Muscle of arm (tissue), 12 donors: ENCODE measurements around the gene R3HDM4. TPM values are rescaled to one million over a fixed set of nuclear protein-coding genes. Genes with fewer than 3 reads are reported as not detected.

ENCODE experiments used
- DNase-seq: peaks from one replicate; pipeline ENCODE4 v3.0.0-alpha.2; 2013
- polyA plus RNA-seq, 12 donors: library from polyadenylated mRNA; unstranded; fragments of 120-200 nt; gene quantifications; one replicate each; pipeline ENCODE4 v1.2.1, GENCODE V29; 2013; ENCODE audit not compliant: insufficient read length in 12 of 12

The R3HDM4 gene
- polyA plus RNA-seq, 12 donors, result 21.0 to 60.9 (median 27.3) TPM; not detected in 1

- no peak for DNase-seq
These were observed 36.0 kb upstream of the R3HDM4 start for GRCh38 chr19:948842-949496.

GRCh38 chr19:947707-948539 is 34.9 kb upstream of the R3HDM4 start:
- no peak for DNase-seq

- DNase-seq, result no peak
These were observed 34.2 kb upstream of the R3HDM4 start for GRCh38 chr19:947090-947706.

- no peak for DNase-seq
These were observed 32.6 kb upstream of the R3HDM4 start for GRCh38 chr19:945401-946252.

GRCh38 chr19:944663-945241 is 31.7 kb upstream of the R3HDM4 start:
- no peak for DNase-seq

- DNase-seq, result no peak
These were observed 31.1 kb upstream of the R3HDM4 start for GRCh38 chr19:944171-944567.

GRCh38 chr19:943551-944170 is 30.6 kb upstream of the R3HDM4 start:
- DNase-seq, result no peak

- DNase-seq, result no peak
These were observed 29.2 kb upstream of the R3HDM4 start for GRCh38 chr19:942133-942645.

GRCh38 chr19:941292-942132 is 28.5 kb upstream of the R3HDM4 start:
- no peak for DNase-seq

- DNase-seq, result no peak
These were observed 27.7 kb upstream of the R3HDM4 start for GRCh38 chr19:940591-941291.

- DNase-seq, result no peak
These were observed 26.9 kb upstream of the R3HDM4 start for GRCh38 chr19:939922-940321.

GRCh38 chr19:939439-939838 is 26.4 kb upstream of the R3HDM4 start:
- DNase-seq, result no peak

- DNase-seq, result no peak
These were observed 25.4 kb upstream of the R3HDM4 start for GRCh38 chr19:938233-938923.

- DNase-seq, result no peak
These were observed 24.3 kb upstream of the R3HDM4 start for GRCh38 chr19:937259-937694.

- DNase-seq, result no peak
These were observed 23.1 kb upstream of the R3HDM4 start for GRCh38 chr19:936175-936546.

- peak; percentile 84 for DNase-seq
These were observed 22.0 kb upstream of the R3HDM4 start for GRCh38 chr19:934865-935479.

GRCh38 chr19:934197-934840 is 21.3 kb upstream of the R3HDM4 start:
- no peak for DNase-seq

- no peak for DNase-seq
These were observed 20.5 kb upstream of the R3HDM4 start for GRCh38 chr19:933553-933882.
